Activated CD8-positive, alpha-beta T cell treated with anti-CD3 and anti-CD28 coated beads for 36 hours (primary cell): ENCODE data around the gene ZMYND8. TPM values are rescaled to one million over a fixed set of nuclear protein-coding genes. Genes with fewer than 3 reads are reported as not detected.
"Not testable (repeated sequence)": the region's sequence is repeated elsewhere in the genome, so short reads cannot be mapped to it uniquely, and the experiment has no call there.

Experiments
- ATAC-seq: fragments of 200-7000 bp; cut with Tn5 transposase; one replicate; pipeline ENCODE4 v1.10.0; 2021; ENCODE audit warnings: mild to moderate bottlenecking, moderate library complexity
- CTCF ChIA-PET: fragments of 350-600 bp; sonication (Branson Sonifier 250); formaldehyde crosslinking; loops from one replicate; lab custom pipeline; 2021; ENCODE audit warnings: antibody characterized with exemption; lab: Charles Lee
- POLR2A ChIA-PET: fragments of 350-600 bp; sonication (Branson Sonifier 250); formaldehyde crosslinking; loops from one replicate; lab custom pipeline; 2021; ENCODE audit warnings: antibody characterized with exemption; lab: Charles Lee
- DNase-seq: peaks from one replicate; pipeline ENCODE4 v3.0.0-alpha.2; 2020
- H3K27ac Mint-ChIP-seq: one replicate; pipeline ENCODE4 v1.8.0; 2021; ENCODE audit warnings: mild to moderate bottlenecking, mixed read lengths
- H3K27me3 Mint-ChIP-seq: one replicate; pipeline ENCODE4 v1.8.0; 2021; ENCODE audit warnings: mixed read lengths
- H3K36me3 Mint-ChIP-seq: one replicate; pipeline ENCODE4 v1.8.0; 2021; ENCODE audit warnings: low read depth, mixed read lengths
- H3K4me1 Mint-ChIP-seq: one replicate; pipeline ENCODE4 v1.8.0; 2021; ENCODE audit warnings: low read depth, mixed read lengths
- H3K4me3 Mint-ChIP-seq: one replicate; pipeline ENCODE4 v1.8.0; 2021; ENCODE audit warnings: mild to moderate bottlenecking, moderate library complexity, mixed read lengths
- H3K9me3 Mint-ChIP-seq: one replicate; pipeline ENCODE4 v1.8.0; 2021; ENCODE audit warnings: mixed read lengths
- intact Hi-C: fragments of 100-400 bp; cut with micrococcal nuclease; formaldehyde crosslinking; loops from one replicate; pipeline ENCODE4 v1.10.0; 2022
- total RNA-seq, 2 experiments: library from RNA; stranded (reverse); gene quantifications; one replicate each; pipeline ENCODE4 v1.2.3, GENCODE V29; 2021
- TF ChIP-seq, protein P1 (sequence below): fragments of 200-600 bp; IDR thresholded peaks from one replicate; pipeline ENCODE4 v1.8.0; 2022; ENCODE audit warnings: antibody characterized with exemption, mild to moderate bottlenecking

The ZMYND8 gene
- total RNA-seq, 2 experiments from 2014 or later: 31.9 to 33.4 TPM

DNA sequence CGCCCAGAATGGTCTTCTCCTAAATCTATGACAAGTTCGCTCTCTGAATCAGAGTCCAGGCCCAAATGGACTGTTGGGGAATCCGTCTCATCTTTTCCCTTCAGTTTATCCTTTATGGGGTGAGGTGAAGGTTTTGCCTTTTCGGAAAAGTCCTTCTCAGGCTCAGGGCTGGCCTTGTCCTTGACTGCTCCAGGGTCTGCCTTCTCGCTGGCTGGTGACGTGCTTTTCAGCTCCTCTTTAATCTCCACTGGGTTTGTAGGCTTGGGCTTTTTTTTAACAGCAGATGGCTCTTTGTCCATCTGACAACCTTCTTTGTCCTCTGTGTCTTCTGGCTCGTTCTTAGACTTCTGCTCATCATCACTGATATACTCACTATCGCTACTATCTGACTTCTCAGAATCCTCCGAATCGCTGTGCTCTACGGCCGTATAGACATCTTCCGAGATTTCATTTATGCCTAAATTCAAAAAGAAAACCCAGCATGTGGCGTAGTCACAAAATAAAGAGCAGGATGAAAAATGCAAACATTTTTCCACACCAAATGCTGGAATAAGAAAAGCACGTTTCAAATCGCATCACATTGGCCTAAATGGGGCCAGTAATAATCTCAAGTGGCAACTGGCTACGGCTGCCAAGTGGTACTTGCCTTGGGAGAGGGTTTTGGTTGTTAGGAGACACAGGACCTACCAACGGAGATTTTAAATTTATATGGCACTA lies 110.3 kb downstream of the ZMYND8 start:
- peaks cover 51% of the 10 kb centered on the region for H3K36me3 Mint-ChIP-seq
- CTCF ChIA-PET: interaction anchor here (1.6 kb wide), 1 partner anchor 138 kb away, joined by 5 read pairs; no protein-coding TSS in a partner anchor
- POLR2A ChIA-PET: no interaction called here
- DNase-seq: no peak
- intact Hi-C loops: no loop called here
- H3K4me1 Mint-ChIP-seq: peaks cover 4% of the 10 kb centered on the region
- no peak overlapping the region for H3K4me3 Mint-ChIP-seq
- no peak overlapping the region for H3K27ac Mint-ChIP-seq
- TF ChIP-seq, protein P1, sequence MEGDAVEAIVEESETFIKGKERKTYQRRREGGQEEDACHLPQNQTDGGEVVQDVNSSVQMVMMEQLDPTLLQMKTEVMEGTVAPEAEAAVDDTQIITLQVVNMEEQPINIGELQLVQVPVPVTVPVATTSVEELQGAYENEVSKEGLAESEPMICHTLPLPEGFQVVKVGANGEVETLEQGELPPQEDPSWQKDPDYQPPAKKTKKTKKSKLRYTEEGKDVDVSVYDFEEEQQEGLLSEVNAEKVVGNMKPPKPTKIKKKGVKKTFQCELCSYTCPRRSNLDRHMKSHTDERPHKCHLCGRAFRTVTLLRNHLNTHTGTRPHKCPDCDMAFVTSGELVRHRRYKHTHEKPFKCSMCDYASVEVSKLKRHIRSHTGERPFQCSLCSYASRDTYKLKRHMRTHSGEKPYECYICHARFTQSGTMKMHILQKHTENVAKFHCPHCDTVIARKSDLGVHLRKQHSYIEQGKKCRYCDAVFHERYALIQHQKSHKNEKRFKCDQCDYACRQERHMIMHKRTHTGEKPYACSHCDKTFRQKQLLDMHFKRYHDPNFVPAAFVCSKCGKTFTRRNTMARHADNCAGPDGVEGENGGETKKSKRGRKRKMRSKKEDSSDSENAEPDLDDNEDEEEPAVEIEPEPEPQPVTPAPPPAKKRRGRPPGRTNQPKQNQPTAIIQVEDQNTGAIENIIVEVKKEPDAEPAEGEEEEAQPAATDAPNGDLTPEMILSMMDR: no peak
- no peak for ATAC-seq
- H3K9me3 Mint-ChIP-seq: no peaks in the 10 kb centered on the region
- no peaks in the 10 kb centered on the region for H3K27me3 Mint-ChIP-seq

DNA sequence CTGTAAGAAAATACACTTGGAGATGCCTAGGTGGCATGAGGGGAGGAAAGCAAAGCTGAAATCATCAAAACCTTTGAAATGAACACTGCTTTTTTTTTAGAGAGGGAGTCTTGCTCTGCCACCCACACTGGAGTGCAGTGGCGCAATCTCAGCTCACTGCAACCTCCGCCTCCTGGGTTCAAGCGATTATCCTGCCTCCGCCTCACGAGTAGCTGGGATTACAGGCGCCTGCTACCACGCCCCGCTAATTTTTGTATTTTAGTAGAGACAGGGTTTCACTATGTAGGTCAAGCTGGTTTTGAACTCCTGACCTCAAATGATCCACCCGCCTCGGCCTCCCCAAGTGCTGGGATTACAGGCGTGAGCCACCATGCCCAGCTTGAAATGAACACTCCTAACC lies 111.3 kb downstream of the ZMYND8 start:
- POLR2A ChIA-PET, H3K4me3 Mint-ChIP-seq, H3K9me3 Mint-ChIP-seq, H3K4me1 Mint-ChIP-seq, H3K27ac Mint-ChIP-seq, H3K27me3 Mint-ChIP-seq, intact Hi-C loops, DNase-seq, ATAC-seq: not testable (repeated sequence)
- H3K36me3 Mint-ChIP-seq: peaks cover 45% of the 10 kb centered on the region
- CTCF ChIA-PET: interaction anchor here (0.7 to 1.6 kb wide), 2 partner anchors 49 to 139 kb away, joined by 3 to 5 read pairs; no protein-coding TSS in a partner anchor

DNA sequence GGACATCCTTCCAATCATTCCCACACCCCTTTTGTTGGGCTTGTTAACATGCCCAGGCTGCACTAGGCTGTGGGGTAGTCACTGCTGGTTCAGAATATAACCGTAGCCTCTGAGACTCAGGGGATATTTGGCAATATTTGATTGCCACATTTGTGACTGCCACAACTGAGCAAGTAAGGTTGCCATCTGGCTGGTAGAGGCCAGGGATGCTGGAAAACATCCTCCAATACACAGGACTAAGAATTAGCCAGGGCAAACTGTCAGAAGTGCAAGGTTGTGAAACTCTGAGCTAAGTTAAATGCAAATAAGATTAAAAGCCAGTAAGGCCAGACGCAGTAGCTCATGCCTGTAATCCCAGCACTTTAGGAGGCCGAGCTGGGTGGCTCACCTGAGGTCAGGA lies 112.0 kb downstream of the ZMYND8 start:
- Mint-ChIP-seq H3K4me3 (no peak overlapping the region), H3K27me3 (no peaks in the 10 kb centered on the region), H3K27ac (no peak overlapping the region), H3K36me3 (peaks cover 45% of the 10 kb centered on the region), H3K4me1 (peaks cover 3% of the 10 kb centered on the region), H3K9me3 (no peaks in the 10 kb centered on the region)
- POLR2A ChIA-PET: interaction anchor here (0.5 kb wide), 1 partner anchor 94 kb away, joined by 3 read pairs; no protein-coding TSS in a partner anchor
- ATAC-seq (no peak), DNase-seq (no peak)
- intact Hi-C loops: no loop called here
- TF ChIP-seq, protein P1: no peak
- CTCF ChIA-PET: interaction anchor here (1.6 to 2.3 kb wide), 3 partner anchors 16 to 139 kb away, joined by 5 to 10 read pairs (median 5); no protein-coding TSS in a partner anchor

DNA sequence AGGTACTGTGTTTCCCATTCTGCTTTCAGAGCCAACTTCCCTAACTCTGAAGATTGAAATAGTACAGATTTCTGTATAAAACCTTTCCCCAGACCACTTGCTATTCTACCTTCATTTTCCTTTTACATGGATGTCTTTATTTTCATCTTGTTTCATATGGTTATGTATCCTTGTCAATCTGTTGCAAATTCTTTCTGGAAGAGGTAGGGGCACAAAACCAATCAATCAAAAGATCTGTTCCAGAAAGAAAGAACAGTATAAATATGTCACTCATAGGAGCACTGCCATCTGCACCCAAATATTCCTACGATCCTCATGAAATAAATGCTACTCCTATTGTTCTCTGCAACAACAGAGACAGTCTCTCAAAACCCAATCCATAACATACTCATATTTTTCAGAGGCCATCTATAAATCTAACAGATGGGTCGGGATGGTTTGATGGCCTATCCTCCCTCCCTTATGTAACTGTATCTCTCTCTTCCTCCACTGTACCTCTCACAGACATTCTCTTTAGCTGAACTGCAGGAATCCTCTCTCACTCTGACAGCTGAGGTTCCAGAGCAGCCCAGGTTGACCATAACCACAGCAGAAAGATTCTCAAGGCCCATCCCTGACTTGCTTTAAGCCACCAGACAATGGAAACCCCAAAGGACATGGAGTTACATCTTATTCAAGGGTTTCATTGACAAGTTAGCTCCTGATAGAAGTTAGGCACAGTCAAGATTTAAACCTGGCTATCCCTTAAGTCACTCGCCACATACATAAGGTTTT lies 112.8 kb downstream of the ZMYND8 start:
- TF ChIP-seq, protein P1: no peak
- ChIA-PET CTCF (interaction anchor here (1.6 to 3.9 kb wide), 3 partner anchors 16 to 140 kb away, joined by 5 to 25 read pairs (median 10); no protein-coding TSS in a partner anchor), POLR2A (interaction anchor here (0.5 to 1.4 kb wide), 2 partner anchors 14 to 93 kb away, joined by 3 read pairs; no protein-coding TSS in a partner anchor)
- Mint-ChIP-seq H3K4me1 (no peaks in the 10 kb centered on the region), H3K9me3 (no peaks in the 10 kb centered on the region), H3K36me3 (peaks cover 40% of the 10 kb centered on the region), H3K4me3 (no peak overlapping the region), H3K27ac (peak overlapping the region; percentile 31), H3K27me3 (no peaks in the 10 kb centered on the region)
- DNase-seq (no peak), ATAC-seq (no peak)
- intact Hi-C loops: no loop called here

DNA sequence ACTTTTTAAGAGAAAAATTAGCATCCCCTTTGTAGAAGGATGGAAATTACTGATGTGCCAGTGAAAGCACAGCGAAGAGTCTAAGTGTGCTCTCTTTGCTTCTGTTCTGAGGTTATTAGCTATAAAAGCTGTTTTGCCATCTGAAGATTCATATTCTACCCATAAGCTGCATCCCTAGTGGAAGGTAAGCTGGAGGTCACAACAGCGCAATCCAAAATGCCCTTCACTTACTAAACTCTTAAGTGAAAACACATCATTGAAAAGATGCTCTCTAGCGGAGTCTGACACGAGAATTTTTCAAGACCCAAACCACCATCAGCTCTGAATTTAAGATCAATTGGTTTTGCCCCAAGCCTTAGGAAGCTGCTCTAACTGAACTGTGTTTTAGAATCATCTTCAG lies 113.5 kb downstream of the ZMYND8 start:
- intact Hi-C loops: no loop called here
- ATAC-seq: no peak
- no peak for DNase-seq
- TF ChIP-seq, protein P1: no peak
- Mint-ChIP-seq H3K36me3 (peaks cover 36% of the 10 kb centered on the region), H3K9me3 (no peaks in the 10 kb centered on the region), H3K4me3 (no peak overlapping the region), H3K27ac (no peak overlapping the region), H3K4me1 (no peaks in the 10 kb centered on the region), H3K27me3 (no peaks in the 10 kb centered on the region)
- ChIA-PET CTCF (interaction anchor here (1.6 to 3.9 kb wide), 4 partner anchors 15 to 141 kb away, joined by 5 to 25 read pairs (median 8); no protein-coding TSS in a partner anchor), POLR2A (interaction anchor here (1.4 kb wide), 1 partner anchor 14 kb away, joined by 3 read pairs; no protein-coding TSS in a partner anchor)
